Measurements from ENCODE around the gene BTF3.

The BTF3 gene

GRCh38 chr5:73545403-73545779, 47.1 kb downstream of the BTF3 start:
- no peak overlapping the region for H3K4me3 ChIP-seq (ENCODE audit: low read depth in 1 of 2, low read length in 2 of 2)
- H3K4me1 ChIP-seq (ENCODE audit: insufficient read depth, low read length) = no peaks in the 10 kb centered on the region
- DNase-seq (no peak), ATAC-seq (ENCODE audit: insufficient read depth, low read depth) (no peak)
- H3K4me2 ChIP-seq (ENCODE audit: insufficient read depth, low read length) = no peak overlapping the region
- no peaks in the 10 kb centered on the region for H4K20me1 ChIP-seq (ENCODE audit: insufficient read depth, low read length)
- H3K9me3 ChIP-seq (ENCODE audit: insufficient read depth, low read length, severe bottlenecking) = no peaks in the 10 kb centered on the region
- no peak overlapping the region for H3K9ac ChIP-seq (ENCODE audit: low read depth, low read length)
- peaks cover 19% of the 10 kb centered on the region for H3K27me3 ChIP-seq (ENCODE audit: insufficient read depth, low read length, poor library complexity)
- no peaks in the 10 kb centered on the region for H3K79me2 ChIP-seq (ENCODE audit: insufficient read depth, low read length)
- TF ChIP-seq CTCF (IDR thresholded peaks at IDR 0.05; ENCODE audit: borderline replicate concordance, extremely low read depth, low read length, poor library complexity, severe bottlenecking) = no peak
- no peak for TF ChIP-seq EZH2 (IDR thresholded peaks at IDR 0.05; ENCODE audit: borderline replicate concordance, low read depth, low read length, severe bottlenecking)
- no peak overlapping the region for H3K27ac ChIP-seq (ENCODE audit: low read length)
- no peak overlapping the region for H2AFZ ChIP-seq (ENCODE audit: low read depth, low read length)
- no peaks in the 10 kb centered on the region for H3K36me3 ChIP-seq (ENCODE audit: insufficient read depth, low read length)

GRCh38 chr5:73550016-73550415, 51.8 kb downstream of the BTF3 start:
- no peak overlapping the region for H3K27ac ChIP-seq (ENCODE audit: low read length)
- no peaks in the 10 kb centered on the region for H3K79me2 ChIP-seq (ENCODE audit: insufficient read depth, low read length)
- H3K9me3 ChIP-seq (ENCODE audit: insufficient read depth, low read length, severe bottlenecking) = no peaks in the 10 kb centered on the region
- H3K9ac ChIP-seq (ENCODE audit: low read depth, low read length) = no peak overlapping the region
- H2AFZ ChIP-seq (ENCODE audit: low read depth, low read length) = no peak overlapping the region
- no peak overlapping the region for H3K4me2 ChIP-seq (ENCODE audit: insufficient read depth, low read length)
- DNase-seq (no peak), ATAC-seq (ENCODE audit: insufficient read depth, low read depth) (no peak)
- no peak overlapping the region for H3K4me3 ChIP-seq (ENCODE audit: low read depth in 1 of 2, low read length in 2 of 2)
- no peaks in the 10 kb centered on the region for H4K20me1 ChIP-seq (ENCODE audit: insufficient read depth, low read length)
- no peaks in the 10 kb centered on the region for H3K4me1 ChIP-seq (ENCODE audit: insufficient read depth, low read length)
- TF ChIP-seq CTCF (IDR thresholded peaks at IDR 0.05; ENCODE audit: borderline replicate concordance, extremely low read depth, low read length, poor library complexity, severe bottlenecking) (no peak), EZH2 (IDR thresholded peaks at IDR 0.05; ENCODE audit: borderline replicate concordance, low read depth, low read length, severe bottlenecking) (no peak)
- H3K36me3 ChIP-seq (ENCODE audit: insufficient read depth, low read length) = peaks cover 12% of the 10 kb centered on the region
- no peaks in the 10 kb centered on the region for H3K27me3 ChIP-seq (ENCODE audit: insufficient read depth, low read length, poor library complexity)

DNA sequence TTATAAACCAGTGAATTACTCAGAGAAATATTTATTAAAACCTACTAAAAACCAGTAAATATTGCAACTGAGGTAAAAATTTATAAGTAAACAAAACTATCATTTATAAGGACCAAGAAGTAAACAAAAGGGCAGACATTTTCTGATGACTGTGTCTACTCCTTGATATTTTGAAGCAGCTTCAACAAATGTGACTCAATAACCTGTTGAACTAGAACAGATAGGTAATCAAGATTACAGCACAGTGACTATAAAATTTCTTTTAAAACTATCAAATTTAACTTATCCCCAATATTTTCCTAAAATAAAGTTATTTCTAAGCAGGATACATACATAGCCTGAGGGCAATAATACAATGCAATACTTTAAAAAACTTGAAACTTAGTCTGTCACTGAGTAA, 54.4 kb downstream of the BTF3 start:
- no peak overlapping the region for H3K9ac ChIP-seq (ENCODE audit: low read depth, low read length)
- ATAC-seq (ENCODE audit: insufficient read depth, low read depth) = no peak
- no peaks in the 10 kb centered on the region for H3K4me1 ChIP-seq (ENCODE audit: insufficient read depth, low read length)

More for the DNA sequence above, 54.4 kb downstream of the BTF3 start:
- Histone ChIP-seq H3K27me3 (ENCODE audit: insufficient read depth, low read length, poor library complexity) (no peaks in the 10 kb centered on the region), H3K9me3 (ENCODE audit: insufficient read depth, low read length, severe bottlenecking) (no peaks in the 10 kb centered on the region), H4K20me1 (ENCODE audit: insufficient read depth, low read length) (no peaks in the 10 kb centered on the region), H3K4me2 (ENCODE audit: insufficient read depth, low read length) (no peak overlapping the region), H3K79me2 (ENCODE audit: insufficient read depth, low read length) (no peaks in the 10 kb centered on the region), H2AFZ (ENCODE audit: low read depth, low read length) (no peak overlapping the region), H3K36me3 (ENCODE audit: insufficient read depth, low read length) (peaks cover 20% of the 10 kb centered on the region), H3K4me3 (ENCODE audit: low read depth in 1 of 2, low read length in 2 of 2) (no peak overlapping the region), H3K27ac (ENCODE audit: low read length) (no peak overlapping the region)
- TF ChIP-seq EZH2 (IDR thresholded peaks at IDR 0.05; ENCODE audit: borderline replicate concordance, low read depth, low read length, severe bottlenecking) (no peak), CTCF (IDR thresholded peaks at IDR 0.05; ENCODE audit: borderline replicate concordance, extremely low read depth, low read length, poor library complexity, severe bottlenecking) (no peak)
- DNase-seq = no peak

Measured in DND-41 (cell line).